HG03135 (cell line): Measurements from ENCODE around the gene CYP11A1.
"Not testable (repeated sequence)": the region's sequence is repeated elsewhere in the genome, so short reads cannot be mapped to it uniquely, and the experiment has no call there.

ENCODE experiments used
- ATAC-seq: cut with Tn5 transposase; IDR thresholded peaks from one replicate; pipeline ENCODE4 v1.9.1; 2021; ENCODE audit warnings: mild to moderate bottlenecking, moderate library complexity; ENCODE audit not compliant: unreplicated experiment

CYP11A1 gene

DNA sequence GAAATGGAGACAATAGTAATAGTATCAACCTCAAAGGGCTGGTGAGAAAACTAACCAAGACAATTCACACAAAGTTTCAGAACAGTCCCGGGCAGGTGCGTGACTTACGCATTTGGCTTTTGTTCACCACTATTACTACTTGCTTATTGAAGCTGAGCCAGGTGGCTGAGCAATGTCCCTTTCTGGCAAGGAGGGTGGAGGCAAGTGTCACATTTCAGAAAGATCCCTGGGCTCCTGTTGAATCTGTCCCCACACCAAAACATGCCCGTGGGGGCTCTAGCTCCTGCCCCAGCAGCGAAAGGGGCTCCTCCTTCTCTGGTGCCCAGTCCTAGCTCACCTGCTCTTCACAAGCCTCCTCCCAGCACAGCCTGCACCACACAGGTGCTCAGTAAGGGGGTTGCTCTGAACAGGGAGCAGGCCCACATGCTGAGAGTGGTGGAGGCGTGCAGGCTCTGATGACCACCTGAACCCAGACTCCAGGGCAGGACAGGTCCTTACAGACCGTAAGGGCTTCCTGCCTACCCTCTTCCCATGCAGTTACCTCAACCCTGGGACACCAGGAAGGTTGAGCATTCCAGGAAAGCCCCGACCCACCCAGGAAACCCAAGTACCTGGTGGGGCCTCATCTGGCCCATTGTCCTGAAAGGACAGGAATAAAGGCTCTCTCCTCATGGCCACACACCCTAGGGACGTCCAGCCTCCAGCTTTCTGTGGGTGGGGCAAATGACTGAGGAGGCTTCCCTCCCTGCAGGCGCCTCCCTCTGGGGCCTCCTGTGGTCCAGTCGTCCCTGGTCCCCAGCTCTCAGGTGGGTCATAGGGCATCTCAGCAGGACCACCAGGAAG lies 33.7 kb upstream of the CYP11A1 start:
- no peak for ATAC-seq

DNA sequence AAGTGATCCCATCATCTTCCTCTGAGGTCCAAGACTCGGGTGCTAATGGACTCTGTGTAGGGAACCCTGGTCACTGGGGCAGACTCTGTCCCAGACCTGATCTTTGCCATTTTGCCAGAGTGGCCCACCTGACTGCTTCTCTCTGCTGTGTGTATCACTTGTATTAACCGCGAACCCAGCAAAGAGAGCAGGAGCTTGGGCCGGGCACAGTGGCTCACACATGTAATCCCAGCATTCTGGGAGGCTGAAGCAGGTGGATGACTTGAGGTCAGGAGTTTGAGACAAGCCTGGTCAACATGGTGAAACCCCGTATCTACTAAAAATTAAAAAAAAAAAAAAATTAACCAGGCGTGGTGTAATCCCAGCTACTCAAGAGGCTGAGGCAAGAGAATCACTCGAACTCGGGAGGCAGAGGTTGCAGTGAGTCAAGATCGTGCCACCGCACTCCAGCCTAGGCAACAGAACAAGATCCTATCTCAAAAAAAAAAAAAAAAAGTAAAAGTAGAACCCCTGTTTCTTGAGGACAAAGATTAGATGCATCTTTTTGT lies 32.9 kb upstream of the CYP11A1 start:
- ATAC-seq = no peak

DNA sequence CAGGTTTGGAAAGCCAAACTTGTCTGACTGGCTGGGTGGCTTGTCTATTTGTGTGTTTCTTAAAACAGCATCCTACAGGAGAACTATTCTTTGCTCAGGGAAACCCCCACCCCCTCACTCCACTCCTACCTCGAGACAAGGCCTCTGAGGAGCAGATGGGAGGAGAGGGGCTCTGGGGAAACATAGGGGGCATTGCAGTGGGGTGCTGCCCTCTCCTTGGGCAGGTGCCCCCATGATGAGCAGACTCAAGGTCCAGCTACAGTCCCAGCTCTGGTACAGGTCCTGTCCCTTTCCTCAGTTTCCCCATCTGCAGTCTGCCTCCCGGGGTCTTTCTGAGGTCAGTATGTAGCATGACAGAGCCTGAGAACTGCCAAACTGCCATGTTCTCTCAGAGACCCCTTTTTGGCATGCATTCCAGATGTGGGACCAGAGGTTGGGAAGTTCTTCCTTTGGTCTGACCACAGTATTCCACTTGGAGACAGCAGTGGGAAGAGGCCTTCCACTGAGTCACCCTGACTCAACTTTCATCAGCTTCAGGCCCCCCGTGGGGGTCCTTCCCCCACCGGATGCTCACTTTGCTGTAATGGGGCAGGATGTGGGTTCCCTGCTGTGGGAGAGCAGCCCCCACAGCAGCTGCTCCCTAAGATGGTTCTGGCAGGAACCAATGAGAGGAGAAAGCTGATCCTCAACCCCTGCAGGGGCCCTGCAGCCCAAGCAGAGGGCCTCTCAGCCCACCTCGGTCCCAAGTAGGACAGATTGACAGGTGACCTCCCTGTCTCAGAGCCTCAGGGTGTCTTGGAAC lies 32.3 kb upstream of the CYP11A1 start:
- no peak for ATAC-seq

DNA sequence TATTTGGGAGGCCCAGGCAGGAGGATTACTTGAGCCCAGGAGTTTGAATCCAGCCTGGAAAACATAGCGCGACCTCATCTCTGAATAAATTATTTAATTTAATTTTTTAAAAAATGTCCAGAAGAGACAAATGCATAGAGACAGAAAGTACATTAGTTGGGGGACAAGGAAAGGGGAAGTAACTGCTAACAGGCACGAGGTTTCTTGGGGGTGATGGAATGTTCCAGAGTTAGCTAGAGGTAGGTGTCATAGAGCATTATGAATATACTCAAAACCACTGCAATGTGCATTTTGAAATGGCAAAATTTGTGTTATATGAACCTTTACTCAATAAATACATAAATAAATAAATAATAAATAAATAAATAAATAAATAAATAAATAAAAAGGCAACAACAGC lies 31.7 kb upstream of the CYP11A1 start:
- no peak for ATAC-seq

DNA sequence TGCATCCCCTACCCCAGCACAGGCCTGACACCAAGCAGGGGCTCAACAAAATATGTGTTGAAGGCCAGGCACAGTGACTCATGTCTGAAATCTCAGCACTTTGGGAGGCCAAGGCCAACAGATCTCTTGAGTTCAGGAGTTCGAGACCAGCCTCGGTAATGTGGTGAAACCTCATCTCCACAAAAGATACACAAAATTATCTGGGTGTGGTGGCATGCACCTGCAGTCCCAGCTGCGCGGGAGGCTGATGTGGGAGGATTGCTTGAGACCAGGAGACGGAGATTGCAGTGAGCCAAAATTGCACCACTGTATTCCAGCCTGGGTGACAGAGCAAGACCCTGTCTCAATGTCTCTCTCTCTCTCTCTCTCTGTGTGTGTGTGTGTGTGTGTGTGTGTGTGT lies 30.7 kb upstream of the CYP11A1 start:
- ATAC-seq = no peak

DNA sequence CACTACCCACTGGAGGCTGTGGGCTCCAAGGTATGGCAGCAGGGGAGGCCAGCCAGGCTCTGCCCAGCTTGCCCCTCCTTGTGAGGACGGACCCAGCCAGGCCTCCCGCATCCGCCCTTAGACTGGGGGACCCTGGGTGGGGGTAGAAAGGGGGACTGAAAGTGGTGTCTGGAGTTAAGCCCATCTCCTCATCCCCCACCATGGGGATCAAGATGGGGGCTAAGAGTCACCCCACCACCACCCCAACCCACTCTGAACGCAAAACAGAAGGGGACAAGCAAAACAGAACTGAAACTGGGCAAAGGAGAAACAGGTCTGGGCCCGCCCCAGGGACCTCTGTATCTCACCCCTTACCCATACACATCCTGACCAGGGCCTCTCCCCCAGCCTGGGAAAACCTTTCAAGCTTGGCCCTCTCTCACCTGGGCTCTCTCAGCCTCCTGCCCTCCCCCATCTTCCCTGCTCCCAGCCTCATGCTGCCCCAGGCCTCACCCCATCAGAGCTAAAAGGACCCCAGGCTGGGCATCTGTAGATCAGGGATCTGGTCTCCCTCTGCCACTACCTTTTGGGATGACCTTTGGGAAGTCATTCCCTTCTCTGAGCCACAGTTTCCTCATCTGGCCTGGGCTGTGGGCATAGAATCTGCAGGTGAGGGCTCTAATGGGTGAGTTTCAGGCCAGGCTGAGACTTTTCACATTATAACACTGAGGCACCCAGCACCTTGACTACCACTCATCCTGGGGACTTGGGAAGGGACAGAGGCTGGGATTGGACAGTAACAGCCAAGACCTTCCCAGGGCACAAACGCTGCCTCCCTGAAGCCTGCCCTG lies 30.0 kb upstream of the CYP11A1 start:
- ATAC-seq = no peak

DNA sequence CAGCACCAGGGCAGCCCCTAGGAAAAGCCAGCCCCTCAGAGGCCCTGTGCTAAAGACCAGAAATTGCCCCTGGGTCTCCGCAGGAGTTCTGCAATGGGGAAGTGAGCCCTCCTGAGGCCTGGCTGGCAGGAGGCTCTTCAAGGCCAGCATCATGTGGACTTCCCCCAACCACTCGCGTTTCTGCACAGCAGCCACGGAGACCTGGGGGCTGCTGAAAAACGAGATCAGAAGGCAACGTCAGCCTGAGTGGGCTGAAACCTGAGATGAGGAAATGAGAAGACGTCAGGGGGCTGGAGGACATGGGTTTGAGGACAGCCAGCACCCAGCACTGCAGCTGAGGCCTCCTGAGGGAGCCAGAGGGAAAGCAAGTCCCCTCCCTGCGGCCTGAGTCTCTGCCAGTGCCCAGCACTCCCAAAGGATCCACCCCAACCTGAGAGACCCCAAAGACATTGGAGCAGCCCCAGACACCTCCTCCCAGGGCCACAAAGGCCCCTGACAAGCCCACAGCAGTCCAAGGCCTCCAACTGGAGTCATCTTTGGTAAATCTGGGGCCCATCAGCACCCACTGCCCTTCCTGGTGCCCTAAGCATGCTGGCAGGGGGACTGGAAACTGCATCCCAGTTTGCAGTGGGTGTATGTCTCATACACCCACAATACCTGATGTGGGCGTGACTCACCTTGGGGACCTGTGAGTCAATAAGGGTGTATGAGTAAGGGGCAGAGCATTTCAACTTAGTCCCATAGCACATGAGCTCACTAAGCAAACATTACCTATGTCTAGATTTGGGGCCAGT lies 29.2 kb upstream of the CYP11A1 start:
- no peak for ATAC-seq

DNA sequence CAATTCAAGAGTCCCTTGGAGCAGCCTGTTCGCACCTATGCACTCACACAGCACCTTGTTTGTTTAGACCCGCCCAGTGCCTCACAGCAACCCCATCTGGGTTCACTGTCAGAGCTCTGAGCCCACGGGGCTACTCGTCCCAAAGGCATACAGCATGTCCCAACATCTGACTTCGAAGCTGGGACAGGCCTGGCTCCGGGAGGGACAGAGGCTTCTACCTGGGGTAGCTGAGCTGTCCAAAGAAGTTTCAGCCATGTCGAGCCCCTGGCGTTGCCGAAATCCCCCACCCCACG lies 28.6 kb upstream of the CYP11A1 start:
- ATAC-seq = no peak

DNA sequence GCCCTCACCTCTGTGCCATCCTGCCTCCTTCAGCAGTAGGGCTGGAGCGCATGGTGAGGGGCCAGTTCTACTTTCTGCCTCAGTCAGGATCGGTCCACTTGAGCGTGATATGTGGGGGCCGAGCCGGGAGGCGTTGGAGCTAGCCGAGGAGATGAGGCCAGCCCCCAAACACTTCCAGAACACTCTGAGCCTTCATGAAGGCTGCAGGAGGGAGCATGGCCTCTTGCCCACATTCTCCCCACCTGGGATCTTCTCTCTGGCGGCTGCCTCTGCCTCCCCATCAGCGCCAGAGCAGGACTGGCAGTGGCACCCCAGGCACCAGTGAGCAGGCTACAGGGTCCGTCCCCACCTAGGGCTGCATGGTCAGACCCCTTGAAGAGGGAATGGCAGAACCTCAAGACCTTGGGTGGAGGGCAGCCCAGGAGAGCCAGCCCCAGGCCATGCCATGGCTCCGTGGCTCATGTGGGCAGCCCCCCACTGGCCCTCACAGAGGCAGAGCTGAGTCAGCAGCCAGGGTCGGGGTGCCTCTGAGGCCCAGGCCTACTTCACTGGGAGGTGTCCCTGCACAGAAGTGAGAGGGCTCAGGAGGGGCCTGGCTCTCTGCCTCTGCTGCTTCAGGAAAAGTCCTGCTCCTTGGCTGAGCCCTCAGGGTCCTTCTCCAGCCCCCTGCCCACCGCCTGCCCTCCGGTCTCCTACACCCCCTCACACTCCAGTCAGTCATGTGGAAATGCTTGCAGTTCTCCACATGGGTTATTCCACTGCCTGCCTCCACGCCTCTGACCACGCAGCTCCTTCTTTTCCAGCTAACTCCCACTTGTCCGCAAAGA lies 28.1 kb upstream of the CYP11A1 start:
- no peak for ATAC-seq

DNA sequence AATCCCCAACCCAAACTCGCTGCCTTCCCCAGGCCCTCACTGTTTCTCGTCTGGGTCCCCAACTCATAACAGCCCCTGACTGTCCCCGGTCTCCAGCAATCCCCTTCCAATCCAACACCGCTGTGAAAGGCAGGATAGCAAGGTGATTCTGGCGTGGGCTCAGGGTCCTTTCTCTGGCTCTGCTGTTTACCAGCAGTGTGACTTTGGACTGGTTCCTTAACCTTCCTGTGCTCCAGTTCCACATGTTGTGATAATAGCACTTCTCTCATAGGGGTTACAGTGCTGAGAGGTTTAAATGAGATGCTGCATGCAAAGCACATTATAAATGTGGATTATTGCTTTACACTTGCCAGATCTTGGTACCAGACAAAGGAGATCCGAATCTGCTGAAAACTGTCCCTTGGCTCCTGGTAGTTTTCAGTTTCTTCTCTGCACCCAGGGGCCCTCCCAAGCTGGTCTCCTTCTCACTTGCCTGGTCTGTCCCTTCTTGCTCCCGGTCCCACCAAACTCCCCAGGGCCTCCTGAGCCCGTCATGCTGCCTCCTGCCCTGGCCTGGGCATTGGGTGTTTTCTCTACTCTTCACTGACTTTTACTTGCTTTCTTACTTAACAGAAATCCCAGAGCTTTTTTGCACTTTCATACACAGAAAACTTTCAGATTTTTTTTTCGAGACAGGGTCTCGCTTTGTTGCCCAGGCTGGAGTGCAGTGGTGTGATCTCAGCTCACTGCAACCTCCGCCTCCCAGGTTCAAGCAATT lies 26.8 kb upstream of the CYP11A1 start:
- ATAC-seq = no peak

DNA sequence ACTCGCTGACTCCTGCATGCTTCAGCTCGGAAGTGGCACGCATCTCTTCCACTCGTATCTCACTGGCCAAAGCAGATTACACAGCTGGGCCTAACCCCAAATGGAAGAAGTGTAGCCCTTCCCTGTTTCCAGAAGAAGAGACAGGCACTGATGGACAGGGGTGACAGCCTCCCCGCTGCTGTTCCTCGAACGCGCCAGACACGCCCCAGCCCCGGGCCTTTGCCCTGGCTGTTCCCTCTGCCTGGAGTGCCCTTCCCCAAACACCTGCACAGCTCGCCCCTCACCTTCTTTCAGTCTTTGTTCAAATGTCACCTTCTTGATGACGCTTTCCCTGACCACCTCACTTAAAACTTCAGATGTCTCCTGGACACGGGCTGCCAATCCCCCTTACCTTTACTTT lies 26.0 kb upstream of the CYP11A1 start:
- no peak for ATAC-seq

DNA sequence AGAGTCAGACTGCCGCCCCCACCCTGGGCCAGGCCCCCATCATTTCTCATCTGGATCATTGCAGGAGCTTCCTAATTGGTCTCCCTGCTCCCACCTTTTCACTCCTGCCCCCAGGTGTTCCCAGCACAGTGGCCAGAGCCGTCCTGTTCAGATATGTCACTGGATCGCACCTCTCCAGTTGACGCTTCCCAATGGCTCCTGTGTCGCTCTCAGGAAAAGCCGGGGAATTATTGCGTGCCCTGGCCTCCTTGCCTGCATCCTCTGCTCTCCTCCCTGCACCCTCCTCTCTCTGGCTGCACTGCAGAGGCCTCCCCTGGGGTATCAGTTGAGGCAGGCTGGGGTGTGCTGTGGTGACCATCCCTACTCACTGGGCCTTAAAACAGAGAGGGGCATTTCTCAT lies 25.5 kb upstream of the CYP11A1 start:
- ATAC-seq = no peak

DNA sequence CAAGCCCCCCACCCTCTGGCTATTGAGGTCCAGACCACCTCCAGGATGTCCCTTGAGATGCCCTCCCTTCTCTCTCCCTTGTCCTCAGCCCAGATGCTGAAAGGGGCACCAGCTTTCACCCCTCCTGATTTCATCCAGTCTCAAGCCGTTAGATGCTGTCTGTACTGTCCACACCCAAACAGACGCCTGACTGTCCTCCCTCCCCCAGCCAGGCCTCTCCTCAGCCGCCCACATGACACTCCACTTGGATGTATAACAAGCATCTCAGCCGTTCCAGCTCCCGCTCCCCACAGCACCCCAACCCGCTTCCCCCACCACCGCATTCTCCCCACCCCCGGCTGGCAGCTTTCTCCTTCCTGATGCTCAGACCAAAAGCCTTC lies 25.0 kb upstream of the CYP11A1 start:
- no peak for ATAC-seq

DNA sequence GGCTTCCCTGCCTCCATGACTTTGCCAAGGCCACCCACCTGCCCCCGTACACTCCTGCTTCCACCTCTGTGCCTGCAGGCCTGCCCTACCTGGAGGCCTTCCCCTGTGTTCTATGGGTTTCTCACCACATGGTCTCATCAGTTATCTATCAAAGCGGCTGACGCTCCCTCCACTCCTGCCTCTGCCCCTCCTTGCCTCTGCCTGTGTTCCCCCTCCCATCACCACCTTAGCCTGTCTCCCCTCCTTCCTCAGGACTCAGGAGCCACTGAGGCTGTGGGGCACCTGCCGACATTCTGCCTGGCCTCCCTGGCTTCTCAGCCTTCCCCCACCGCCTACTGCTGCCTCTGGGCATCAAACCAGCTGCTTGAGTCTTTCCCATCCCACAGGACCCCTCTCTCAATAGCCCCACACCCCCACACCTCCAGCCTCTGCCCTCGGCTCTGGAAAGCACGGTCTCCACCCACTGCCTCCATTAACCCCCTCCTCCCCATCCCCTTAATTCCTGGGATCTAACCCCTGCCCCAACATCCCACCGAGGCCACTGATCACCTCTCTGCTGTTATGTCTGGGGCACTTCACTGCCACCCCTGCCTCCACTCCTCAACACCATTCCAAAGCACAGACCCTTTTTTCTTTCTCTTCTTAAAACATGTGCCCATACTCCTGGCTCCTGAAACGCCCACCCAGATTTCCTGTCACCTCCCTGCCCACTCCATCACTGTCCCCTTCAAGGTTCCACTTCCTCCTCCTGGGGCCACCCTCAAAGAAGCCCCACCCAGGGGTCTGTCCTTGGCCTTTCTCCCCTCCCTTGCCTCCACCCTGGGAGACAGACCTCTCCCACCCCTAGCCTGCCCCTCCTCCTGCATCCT lies 24.4 kb upstream of the CYP11A1 start:
- ATAC-seq = no peak

DNA sequence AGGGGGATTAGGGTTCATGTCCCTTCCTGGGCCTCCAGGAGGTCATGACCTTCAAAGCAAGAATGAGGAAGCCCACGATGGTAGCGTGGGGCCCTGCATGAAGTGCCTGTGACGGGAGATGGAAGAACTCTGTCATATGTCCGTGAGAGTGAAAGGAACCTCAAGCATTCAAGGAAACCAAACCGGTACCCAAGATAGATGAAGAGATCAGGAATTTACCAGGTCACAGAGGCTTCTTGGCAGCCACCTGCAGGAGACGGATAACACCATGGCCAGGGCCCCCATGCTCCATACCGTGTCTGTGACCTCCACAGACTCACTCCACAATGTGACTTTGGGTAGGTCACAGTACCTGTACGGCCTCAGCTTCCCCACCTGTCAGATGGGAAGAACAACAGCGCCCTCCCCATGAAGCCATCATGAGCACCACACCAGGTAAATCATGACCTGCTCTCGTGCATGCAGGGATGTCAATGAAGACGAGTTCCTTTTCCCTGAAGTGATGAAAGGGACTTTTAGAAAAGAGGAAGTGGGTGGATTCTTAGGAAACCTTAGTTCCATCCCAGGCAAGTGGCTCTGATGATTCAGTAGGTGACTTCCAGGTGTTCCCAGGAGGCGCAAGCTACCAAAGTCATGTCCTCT lies 23.3 kb upstream of the CYP11A1 start:
- ATAC-seq = no peak

DNA sequence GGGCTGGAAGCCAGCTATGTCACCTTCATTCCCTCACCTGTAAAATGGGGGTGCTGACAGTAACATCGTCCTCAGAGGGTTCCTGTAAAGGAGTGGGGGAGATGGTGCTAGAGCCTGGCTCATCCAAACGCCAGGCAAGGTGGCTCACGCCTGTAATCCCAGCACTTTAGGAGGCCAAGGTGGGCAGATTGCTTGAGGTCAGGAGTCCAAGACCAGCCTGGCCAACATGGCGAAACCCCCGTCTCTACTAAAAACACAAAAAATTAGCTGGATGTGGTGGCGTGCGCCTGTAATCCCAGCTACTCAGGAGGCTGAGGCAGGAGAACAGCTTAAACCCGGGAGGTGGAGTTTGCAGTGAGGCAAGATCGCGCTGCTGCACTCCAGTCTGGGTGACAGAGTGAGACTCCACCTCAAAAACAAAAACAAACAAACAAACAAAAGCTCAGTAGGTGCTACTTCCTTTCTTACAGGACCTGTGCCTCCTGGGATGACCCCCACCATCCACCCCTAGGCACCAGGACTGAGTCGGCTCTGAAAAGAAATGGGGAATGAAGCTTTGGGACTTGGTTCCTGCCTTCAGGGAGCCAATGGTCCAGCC lies 22.7 kb upstream of the CYP11A1 start:
- not testable (repeated sequence) for ATAC-seq
